ENCODE results near the gene CBFB.

- TF ChIP-seq POLR2A (IDR thresholded peaks at IDR 0.05) (no peak), CTCF (IDR thresholded peaks at IDR 0.05) (no peak)
These were observed 99.5 kb downstream of the CBFB start for GRCh38 chr16:67128417-67128816.

Measured in breast epithelium (tissue), 3 donors.